PC-9 (cell line): ENCODE data around the gene TMEM74B. TPM values are rescaled to one million over a fixed set of nuclear protein-coding genes. Genes with fewer than 3 reads are reported as not detected.

Source experiments
- BruUV-seq: library from RNA; stranded (reverse); fragments of 400-500 nt; replicated peaks from 2 replicates; lab custom pipeline; 2021; lab: Mats Ljungman, UMichigan
- CTCF ChIA-PET: fragments of 300-600 bp; sonication (Branson Sonifier 250); formaldehyde crosslinking; loops from one replicate; lab custom pipeline; 2022; ENCODE audit warnings: antibody characterized with exemption; lab: Charles Lee
- POLR2A ChIA-PET: fragments of 300-600 bp; sonication (Branson Sonifier 250); formaldehyde crosslinking; loops from one replicate; lab custom pipeline; 2022; ENCODE audit warnings: antibody characterized with exemption; ENCODE audit not compliant: unreplicated experiment; lab: Charles Lee
- DNase-seq, 2 experiments: peaks; one replicate each; pipeline versions ENCODE4 v3.0.0 to v3.0.0-alpha.2; 2015 to 2022; ENCODE audit warnings: mixed read lengths in 1 of 2
- H2AFZ ChIP-seq: fragments of 200-600 bp; sonication (generic); 2 replicates; pipeline ENCODE4 v1.8.1; 2017; ENCODE audit warnings: antibody characterized with exemption
- H3F3A ChIP-seq: fragments of 200-600 bp; sonication (generic); 2 replicates; pipeline ENCODE4 v1.8.1; 2017; ENCODE audit warnings: antibody characterized with exemption, mild to moderate bottlenecking, low read depth; ENCODE audit not compliant: insufficient read depth
- H3K27ac ChIP-seq: fragments of 200-600 bp; sonication (generic); 2 replicates; pipeline ENCODE4 v1.6.1; 2016; ENCODE audit warnings: mixed run types
- H3K27me3 ChIP-seq: fragments of 200-600 bp; sonication (generic); 2 replicates; pipeline ENCODE4 v1.6.1; 2016; ENCODE audit warnings: low read depth, mixed run types; ENCODE audit not compliant: insufficient read depth
- H3K36me3 ChIP-seq: fragments of 200-600 bp; sonication (generic); 2 replicates; pipeline ENCODE4 v1.6.1; 2016; ENCODE audit warnings: low read depth, mixed run types
- H3K4me1 ChIP-seq: fragments of 200-600 bp; sonication (generic); replicated peaks from 2 replicates; pipeline ENCODE4 v1.6.1; 2016; ENCODE audit warnings: mixed run types; ENCODE audit not compliant: insufficient read depth
- H3K4me2 ChIP-seq: fragments of 200-600 bp; sonication (generic); 2 replicates; pipeline ENCODE4 v1.6.1; 2017; ENCODE audit warnings: mixed run types
- H3K4me3 ChIP-seq: fragments of 200-600 bp; sonication (generic); 2 replicates; pipeline ENCODE4 v1.6.1; 2016; ENCODE audit warnings: mixed run types
- H3K79me2 ChIP-seq: fragments of 200-600 bp; sonication (generic); 2 replicates; pipeline ENCODE4 v1.6.1; 2017; ENCODE audit warnings: low read depth, mixed run types
- H3K9me2 ChIP-seq: fragments of 200-600 bp; sonication (generic); 2 replicates; pipeline ENCODE4 v1.8.1; 2017; ENCODE audit warnings: mild to moderate bottlenecking; ENCODE audit not compliant: insufficient read depth
- H3K9me3 ChIP-seq: fragments of 200-600 bp; sonication (generic); 2 replicates; pipeline ENCODE4 v1.8.1; 2016; ENCODE audit warnings: low read depth; ENCODE audit not compliant: insufficient read depth
- H4K20me1 ChIP-seq: fragments of 200-600 bp; sonication (generic); 2 replicates; pipeline ENCODE4 v1.8.1; 2017; ENCODE audit not compliant: insufficient read depth
- EZH2 ChIP-seq: fragments of 200-600 bp; sonication (generic); IDR thresholded peaks from 2 replicates; pipeline ENCODE4 v1.8.0; 2017; ENCODE audit warnings: antibody characterized with exemption, low read depth
- intact Hi-C: fragments of 100-400 bp; cut with micrococcal nuclease; formaldehyde crosslinking; loops from one replicate; pipeline ENCODE4 v1.10.0; 2022; ENCODE audit not compliant: unreplicated experiment
- total RNA-seq: library from RNA; stranded (reverse); gene quantifications from 2 replicates; pipeline ENCODE4 v1.2.3, GENCODE V29; 2021
- TF ChIP-seq, protein P1 (sequence below): fragments of 200-600 bp; sonication (generic); conservative IDR thresholded peaks from 2 replicates; pipeline ENCODE4 v1.6.1; 2017; ENCODE audit warnings: mixed run types, antibody characterized with exemption, mild to moderate bottlenecking, moderate library complexity

TMEM74B gene
- total RNA-seq, 1 experiment from 2014 or later = 0.44 TPM

DNA sequence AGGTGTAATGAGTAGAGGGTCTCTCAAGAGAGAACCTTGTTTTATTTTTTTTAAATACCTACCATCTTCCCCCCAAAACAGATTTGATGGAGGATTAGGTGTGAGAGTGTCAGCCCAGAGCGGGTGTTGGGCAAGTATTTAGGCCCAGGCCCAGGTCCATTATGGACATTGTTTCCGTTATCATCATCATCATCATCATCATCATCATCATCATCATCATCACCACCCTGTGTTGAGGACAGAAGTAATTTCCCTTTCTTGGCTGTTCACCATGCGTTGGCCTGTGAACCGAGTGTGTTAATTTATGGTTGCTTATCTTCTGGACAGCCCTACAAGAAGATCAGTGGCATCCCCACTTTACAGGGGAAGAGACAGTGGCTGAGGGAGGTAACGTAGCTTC is 37.8 kb downstream of the TMEM74B start:
- H3K9me2 ChIP-seq = no peaks in the 10 kb centered on the region
- H3K36me3 ChIP-seq = no peaks in the 10 kb centered on the region
- H3K9me3 ChIP-seq = no peaks in the 10 kb centered on the region
- no peak overlapping the region for H3K4me2 ChIP-seq
- H3F3A ChIP-seq = no peaks in the 10 kb centered on the region
- TF ChIP-seq, protein P1, sequence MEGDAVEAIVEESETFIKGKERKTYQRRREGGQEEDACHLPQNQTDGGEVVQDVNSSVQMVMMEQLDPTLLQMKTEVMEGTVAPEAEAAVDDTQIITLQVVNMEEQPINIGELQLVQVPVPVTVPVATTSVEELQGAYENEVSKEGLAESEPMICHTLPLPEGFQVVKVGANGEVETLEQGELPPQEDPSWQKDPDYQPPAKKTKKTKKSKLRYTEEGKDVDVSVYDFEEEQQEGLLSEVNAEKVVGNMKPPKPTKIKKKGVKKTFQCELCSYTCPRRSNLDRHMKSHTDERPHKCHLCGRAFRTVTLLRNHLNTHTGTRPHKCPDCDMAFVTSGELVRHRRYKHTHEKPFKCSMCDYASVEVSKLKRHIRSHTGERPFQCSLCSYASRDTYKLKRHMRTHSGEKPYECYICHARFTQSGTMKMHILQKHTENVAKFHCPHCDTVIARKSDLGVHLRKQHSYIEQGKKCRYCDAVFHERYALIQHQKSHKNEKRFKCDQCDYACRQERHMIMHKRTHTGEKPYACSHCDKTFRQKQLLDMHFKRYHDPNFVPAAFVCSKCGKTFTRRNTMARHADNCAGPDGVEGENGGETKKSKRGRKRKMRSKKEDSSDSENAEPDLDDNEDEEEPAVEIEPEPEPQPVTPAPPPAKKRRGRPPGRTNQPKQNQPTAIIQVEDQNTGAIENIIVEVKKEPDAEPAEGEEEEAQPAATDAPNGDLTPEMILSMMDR = no peak
- TF ChIP-seq EZH2 = no peak
- DNase-seq = no peak
- BruUV-seq = no TSS peak
- ChIA-PET POLR2A (interaction anchor here (0.9 kb wide), 1 partner anchor 377 kb away, joined by 3 read pairs; no protein-coding TSS in a partner anchor), CTCF (no interaction called here)
- no peaks in the 10 kb centered on the region; the same call in 1 of the 2 replicates for H3K79me2 ChIP-seq
- no peaks in the 10 kb centered on the region for H3K27me3 ChIP-seq
- intact Hi-C loops = no loop called here
- no peaks in the 10 kb centered on the region for H3K4me1 ChIP-seq
- H2AFZ ChIP-seq = no peak overlapping the region
- peaks cover 3% of the 10 kb centered on the region; the same call in 1 of the 2 replicates for H4K20me1 ChIP-seq
- H3K4me3 ChIP-seq = no peak overlapping the region
- no peak overlapping the region for H3K27ac ChIP-seq

DNA sequence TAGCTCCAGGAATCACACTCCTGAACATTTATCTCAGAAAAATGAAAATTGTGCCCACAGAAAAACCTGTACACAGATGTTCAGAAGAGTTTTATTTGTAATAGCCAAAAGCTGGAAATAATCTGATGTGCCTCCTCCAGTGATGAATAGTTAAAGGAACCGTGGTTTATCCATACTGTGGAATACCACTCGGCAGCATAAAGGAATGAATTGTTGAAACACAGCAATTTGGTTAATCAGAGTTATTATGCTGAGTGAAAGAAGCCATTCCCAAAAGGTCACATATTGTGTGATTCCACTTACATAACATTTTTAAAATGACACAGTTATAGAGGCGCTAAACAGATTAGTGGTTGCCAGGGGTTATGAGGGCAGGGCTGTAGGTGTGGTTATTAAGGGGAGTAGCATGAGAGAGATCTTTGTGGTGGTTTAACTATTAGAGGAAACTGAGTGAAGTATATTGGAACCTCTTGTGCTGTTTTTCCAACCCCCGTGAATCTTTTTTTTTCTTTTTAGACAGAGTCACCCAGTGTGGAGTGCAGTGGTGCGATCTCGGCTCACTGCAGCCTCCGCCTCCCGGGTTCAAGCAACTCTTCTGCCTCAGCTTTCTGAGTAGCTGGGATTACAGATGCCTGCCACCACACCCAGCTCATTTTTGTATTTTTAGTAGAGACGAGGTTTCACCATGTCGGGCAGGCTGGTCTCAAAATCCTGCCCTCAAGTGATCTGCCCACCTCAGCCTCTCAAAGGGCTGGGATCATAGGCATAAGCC is 40.2 kb downstream of the TMEM74B start:
- Histone ChIP-seq H3K4me2 (no peak overlapping the region), H3K9me3 (no peaks in the 10 kb centered on the region), H3K4me1 (no peaks in the 10 kb centered on the region), H3K36me3 (0 out of 2 replicates have a peak, but pooled peaks cover 11% of the 10 kb centered on the region), H3K27ac (no peak overlapping the region), H3K4me3 (no peak overlapping the region), H3K9me2 (no peaks in the 10 kb centered on the region), H4K20me1 (no peaks in the 10 kb centered on the region), H3F3A (no peaks in the 10 kb centered on the region), H3K27me3 (no peaks in the 10 kb centered on the region), H2AFZ (no peak overlapping the region), H3K79me2 (no peaks in the 10 kb centered on the region)
- no peak for DNase-seq
- TF ChIP-seq, protein P1 = no peak
- TF ChIP-seq EZH2 = no peak
- ChIA-PET POLR2A (interaction anchor here (0.5 kb wide), 1 partner anchor 36 kb away, joined by 4 read pairs; no protein-coding TSS in a partner anchor), CTCF (no interaction called here)
- no TSS peak for BruUV-seq
- intact Hi-C loops = no loop called here

DNA sequence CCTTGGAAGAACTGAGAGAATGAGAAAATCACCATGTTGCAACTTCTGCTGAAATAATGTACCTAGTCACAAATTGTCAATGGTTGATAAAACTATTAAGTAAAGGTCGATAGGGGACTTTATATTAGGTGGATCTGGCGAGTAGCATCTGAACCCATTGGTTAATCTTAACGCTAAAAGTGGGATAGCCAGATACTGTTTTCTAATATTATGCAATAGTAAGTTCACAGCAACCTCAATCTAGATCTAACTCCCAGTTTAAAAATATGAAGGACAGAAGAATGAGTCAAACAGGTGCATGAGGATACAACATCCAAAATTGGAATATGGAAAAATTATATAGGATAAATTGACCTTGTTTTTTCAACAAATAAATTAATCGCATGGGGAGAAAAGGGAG is 47.5 kb downstream of the TMEM74B start:
- ChIA-PET CTCF (no interaction called here), POLR2A (no interaction called here)
- no peaks in the 10 kb centered on the region for H3K79me2 ChIP-seq
- H2AFZ ChIP-seq = no peak overlapping the region
- intact Hi-C loops = no loop called here
- H3K4me3 ChIP-seq = no peak overlapping the region
- TF ChIP-seq, protein P1 = no peak
- TF ChIP-seq EZH2 = no peak
- peaks cover 24% of the 10 kb centered on the region; the same call in 1 of the 2 replicates for H3K36me3 ChIP-seq
- peaks cover 23% of the 10 kb centered on the region for H4K20me1 ChIP-seq
- no peaks in the 10 kb centered on the region for H3K4me1 ChIP-seq
- no peak overlapping the region for H3K4me2 ChIP-seq
- no TSS peak for BruUV-seq
- no peak for DNase-seq
- H3K27me3 ChIP-seq = no peaks in the 10 kb centered on the region
- H3K9me3 ChIP-seq = no peaks in the 10 kb centered on the region
- no peak overlapping the region for H3K27ac ChIP-seq
- no peaks in the 10 kb centered on the region for H3K9me2 ChIP-seq
- H3F3A ChIP-seq = no peaks in the 10 kb centered on the region
